ENCODE results near the gene HOXB6. TPM values are rescaled to one million over a fixed set of nuclear protein-coding genes. Genes with fewer than 3 reads are reported as not detected.
A peak's percentile ranks its signal among the peaks of the same experiment; 100 is the strongest.

Gene HOXB6
- total RNA-seq, 6 donors from 2014 or later, result 1.1 to 11.3 (median 7.0) TPM

GRCh38 chr17:48625495-48626244 is 20.9 kb upstream of the HOXB6 start:
- WGBS, 2 donors, result 1 to 2% methylated on average over 33 to 61 of the region's 69 CpGs

GRCh38 chr17:48624544-48625494 is 20.0 kb upstream of the HOXB6 start:
- no peak overlapping the region for H3K27ac ChIP-seq
- ATAC-seq (ENCODE audit: low FRiP score in 2 of 2), result peak in 1 of 2 donors; percentile 44
- H3K4me3 ChIP-seq, result peak overlapping the region in 3 of 4 donors; percentile 22 to 42 (median 38)

More at GRCh38 chr17:48625495-48626244, 20.9 kb upstream of the HOXB6 start:
- H3K27me3 ChIP-seq, result peaks cover 6 to 86% (median 60%) of the 10 kb centered on the region in 4 donors
- H3K27ac ChIP-seq, result no peak overlapping the region
- no peak for TF ChIP-seq EP300 (IDR thresholded peaks at IDR 0.05)
- no peak for TF ChIP-seq POLR2AphosphoS5 (IDR thresholded peaks at IDR 0.05)
- TF ChIP-seq POLR2A (IDR thresholded peaks at IDR 0.05), result no peak
- H3K36me3 ChIP-seq, result no peaks in the 10 kb centered on the region
- DNase-seq (peak in 1 of 2 donors; percentile 89), ATAC-seq (ENCODE audit: low FRiP score in 2 of 2) (peak in 1 of 2 donors; percentile 71)
- H3K4me1 ChIP-seq, result peaks cover 24 to 27% (median 24%) of the 10 kb centered on the region in 4 donors
- H3K4me3 ChIP-seq, result peak overlapping the region in 3 of 4 donors; percentile 22 to 42 (median 38)
- H3K9me3 ChIP-seq, result no peaks in the 10 kb centered on the region

GRCh38 chr17:48624118-48624517 is 19.3 kb upstream of the HOXB6 start:
- peaks cover 24 to 27% (median 24%) of the 10 kb centered on the region in 4 donors for H3K4me1 ChIP-seq
- peaks cover 6 to 91% (median 58%) of the 10 kb centered on the region in 4 donors for H3K27me3 ChIP-seq
- 33 to 42% methylated on average over 5 of the region's 5 CpGs for WGBS, 2 donors
- DNase-seq (no peak), ATAC-seq (ENCODE audit: low FRiP score in 2 of 2) (no peak)
- H3K36me3 ChIP-seq, result no peaks in the 10 kb centered on the region
- H3K4me3 ChIP-seq, result no peak overlapping the region
- H3K27ac ChIP-seq, result no peak overlapping the region
- no peak for TF ChIP-seq POLR2AphosphoS5 (IDR thresholded peaks at IDR 0.05)
- TF ChIP-seq EP300 (IDR thresholded peaks at IDR 0.05), result no peak
- no peak for TF ChIP-seq CTCF (IDR thresholded peaks at IDR 0.05)
- TF ChIP-seq POLR2A (IDR thresholded peaks at IDR 0.05), result no peak
- no peaks in the 10 kb centered on the region for H3K9me3 ChIP-seq

More at GRCh38 chr17:48624544-48625494, 20.0 kb upstream of the HOXB6 start:
- Histone ChIP-seq H3K27me3 (peaks cover 6 to 89% (median 59%) of the 10 kb centered on the region in 4 donors), H3K36me3 (no peaks in the 10 kb centered on the region), H3K9me3 (no peaks in the 10 kb centered on the region), H3K4me1 (peaks cover 24 to 27% (median 24%) of the 10 kb centered on the region in 4 donors)
- DNase-seq, result peak in 1 of 2 donors; percentile 79
- TF ChIP-seq EP300 (IDR thresholded peaks at IDR 0.05), result no peak
- 4 to 11% methylated on average over 5 to 63 of the region's 66 CpGs for WGBS, 2 donors

- H3K9me3 ChIP-seq, result no peaks in the 10 kb centered on the region
- TF ChIP-seq POLR2A (IDR thresholded peaks at IDR 0.05), result no peak
- no peak for TF ChIP-seq EP300 (IDR thresholded peaks at IDR 0.05)
- no peak for TF ChIP-seq CTCF (IDR thresholded peaks at IDR 0.05)
- TF ChIP-seq POLR2AphosphoS5 (IDR thresholded peaks at IDR 0.05), result no peak
- H3K27me3 ChIP-seq, result peaks cover 6 to 89% (median 57%) of the 10 kb centered on the region in 4 donors
Observed at GRCh38 chr17:48623583-48623982, 18.8 kb upstream of the HOXB6 start.

GRCh38 chr17:48622857-48623256 is 18.1 kb upstream of the HOXB6 start:
- no peaks in the 10 kb centered on the region for H3K9me3 ChIP-seq
- no peaks in the 10 kb centered on the region for H3K36me3 ChIP-seq
- H3K27me3 ChIP-seq, result peaks cover 6 to 90% (median 59%) of the 10 kb centered on the region in 4 donors
- no peak for DNase-seq
- H3K4me1 ChIP-seq, result peaks cover 24 to 37% (median 27%) of the 10 kb centered on the region in 4 donors
- H3K27ac ChIP-seq, result no peak overlapping the region
- 39 to 49% methylated on average over 11 of the region's 11 CpGs for WGBS, 2 donors
- TF ChIP-seq EP300 (IDR thresholded peaks at IDR 0.05), result no peak
- TF ChIP-seq POLR2AphosphoS5 (IDR thresholded peaks at IDR 0.05), result no peak
- ATAC-seq (ENCODE audit: low FRiP score in 2 of 2), result no peak
- no peak overlapping the region for H3K4me3 ChIP-seq

More at GRCh38 chr17:48623583-48623982, 18.8 kb upstream of the HOXB6 start:
- Histone ChIP-seq H3K27ac (no peak overlapping the region), H3K4me3 (no peak overlapping the region), H3K36me3 (no peaks in the 10 kb centered on the region), H3K4me1 (peaks cover 24 to 30% (median 26%) of the 10 kb centered on the region in 4 donors)
- DNase-seq (no peak), ATAC-seq (ENCODE audit: low FRiP score in 2 of 2) (no peak)
- 36% methylated on average over 3 to 4 of the region's 4 CpGs for WGBS, 2 donors

All from upper lobe of left lung (tissue), 6 donors.